SK-N-MC (cell line): Measurements from ENCODE around the gene SH2D3A.
A peak's percentile ranks its signal among the peaks of the same experiment; 100 is the strongest.
"Not testable (repeated sequence)": the region's sequence is repeated elsewhere in the genome, so short reads cannot be mapped to it uniquely, and the experiment has no call there.

Source experiments
- DNase-seq: peaks from one replicate; pipeline ENCODE4 v3.0.0-alpha.2; 2011; ENCODE audit warnings: low read depth, low spot score
- H3K27ac ChIP-seq: fragments of 200-600 bp; sonication (generic); 2 replicates; pipeline ENCODE4 v1.5.1; 2016; ENCODE audit warnings: mixed run types
- H3K36me3 ChIP-seq: fragments of 200-600 bp; sonication (generic); 2 replicates; pipeline ENCODE4 v1.6.1; 2017; ENCODE audit warnings: antibody characterized with exemption, low read length, mixed read lengths; ENCODE audit not compliant: insufficient read depth
- H3K4me3 ChIP-seq: fragments of 200-600 bp; sonication (generic); 2 replicates; pipeline ENCODE4 v1.5.1; 2016
- H3K9ac ChIP-seq: fragments of 200-600 bp; sonication (generic); 2 replicates; pipeline ENCODE4 v1.8.0; 2017; ENCODE audit warnings: mixed run types, mixed read lengths; ENCODE audit not compliant: insufficient read length
- H3K9me3 ChIP-seq: fragments of 200-600 bp; sonication (generic); 2 replicates; pipeline ENCODE4 v1.6.1; 2017; ENCODE audit warnings: low read depth, mild to moderate bottlenecking, antibody characterized with exemption, low read length, moderate library complexity, mixed read lengths
- EZH2 ChIP-seq: fragments of 200-600 bp; sonication (generic); IDR thresholded peaks from one replicate; pipeline ENCODE4 v1.6.1; 2017; ENCODE audit warnings: antibody characterized with exemption
- FOXP2 ChIP-seq: optimal IDR thresholded peaks from 2 replicates; pipeline ENCODE3; 2011; ENCODE audit warnings: mild to moderate bottlenecking, moderate library complexity; ENCODE audit not compliant: insufficient read depth; ENCODE audit errors: extremely low read length, control extremely low read depth
- POLR2AphosphoS5 ChIP-seq: IDR thresholded peaks from 2 replicates; pipeline ENCODE4 v1.6.1; 2012; ENCODE audit warnings: mild to moderate bottlenecking, low read depth, low read length, borderline replicate concordance

SH2D3A gene

GRCh38 chr19:6774821-6775707, 7.8 kb upstream of the SH2D3A start:
- Histone ChIP-seq H3K36me3 (no peaks in the 10 kb centered on the region), H3K9ac (no peak overlapping the region), H3K27ac (no peak overlapping the region), H3K4me3 (no peak overlapping the region), H3K9me3 (no peaks in the 10 kb centered on the region)
- no peak for DNase-seq
- no peak for TF ChIP-seq FOXP2
- no peak for TF ChIP-seq POLR2AphosphoS5
- TF ChIP-seq EZH2, result no peak

GRCh38 chr19:6773323-6773931, 6.2 kb upstream of the SH2D3A start:
- Histone ChIP-seq H3K4me3 (peak overlapping the region; percentile 71), H3K36me3 (no peaks in the 10 kb centered on the region), H3K9me3 (no peaks in the 10 kb centered on the region), H3K9ac (no peak overlapping the region), H3K27ac (peak overlapping the region; percentile 89)
- TF ChIP-seq FOXP2 (no peak), POLR2AphosphoS5 (peak; percentile 26; the same call in 1 of the 2 replicates), EZH2 (no peak)
- peak; percentile 53 for DNase-seq

- Histone ChIP-seq H3K27ac (peak overlapping the region; percentile 89), H3K4me3 (peak overlapping the region; percentile 71)
- no peak for TF ChIP-seq POLR2AphosphoS5
- TF ChIP-seq FOXP2, result no peak
- no peak for TF ChIP-seq EZH2
These were observed 5.7 kb upstream of the SH2D3A start for GRCh38 chr19:6772866-6773322.

GRCh38 chr19:6772028-6772865, 5.0 kb upstream of the SH2D3A start, which contains the start of gene VAV1:
Gene VAV1, plus strand, starts transcription at chr19:6772708. Its CDS starts 100 bp downstream, at chr19:6772808.
- no peak within 1 kb of the TSS for H3K9ac ChIP-seq
- H3K4me3 ChIP-seq, result peak within 1 kb of the TSS; percentile 71
- H3K27ac ChIP-seq, result peak within 1 kb of the TSS; percentile 89
- TF ChIP-seq POLR2AphosphoS5, result no peak
- no peak for TF ChIP-seq EZH2
- no peak for TF ChIP-seq FOXP2
- no peaks in the 10 kb centered on the region for H3K36me3 ChIP-seq
- no peaks in the 10 kb centered on the region for H3K9me3 ChIP-seq
- DNase-seq, result no peak

More at GRCh38 chr19:6772866-6773322, 5.7 kb upstream of the SH2D3A start:
- no peak for DNase-seq
- no peaks in the 10 kb centered on the region for H3K9me3 ChIP-seq
- H3K9ac ChIP-seq, result no peak overlapping the region
- no peaks in the 10 kb centered on the region for H3K36me3 ChIP-seq

- DNase-seq, H3K9ac ChIP-seq, H3K9me3 ChIP-seq, H3K4me3 ChIP-seq, H3K36me3 ChIP-seq: not testable (repeated sequence)
- H3K27ac ChIP-seq, result peak overlapping the region; percentile 19; the same call in 1 of the 2 replicates
These were observed 4.4 kb upstream of the SH2D3A start for GRCh38 chr19:6771648-6772027.

GRCh38 chr19:6769006-6769619, 1.9 kb upstream of the SH2D3A start:
- Histone ChIP-seq H3K9me3 (no peaks in the 10 kb centered on the region), H3K36me3 (no peaks in the 10 kb centered on the region), H3K4me3 (no peak overlapping the region), H3K27ac (no peak overlapping the region), H3K9ac (no peak overlapping the region)
- DNase-seq, result no peak
- TF ChIP-seq FOXP2, result no peak

GRCh38 chr19:6768236-6768785, 1.1 kb upstream of the SH2D3A start:
- Histone ChIP-seq H3K4me3 (no peak overlapping the region), H3K36me3 (no peaks in the 10 kb centered on the region), H3K27ac (no peak overlapping the region), H3K9ac (no peak overlapping the region), H3K9me3 (no peaks in the 10 kb centered on the region)
- DNase-seq, result no peak
- TF ChIP-seq POLR2AphosphoS5, result no peak
- TF ChIP-seq FOXP2, result no peak
- no peak for TF ChIP-seq EZH2

- no peak for DNase-seq
- H3K4me3 ChIP-seq, result peak overlapping the region; percentile 59
- no peak for TF ChIP-seq EZH2
- no peak for TF ChIP-seq FOXP2
- no peak for TF ChIP-seq POLR2AphosphoS5
These were observed 216 bp downstream of the SH2D3A start for GRCh38 chr19:6767081-6767356.

More at GRCh38 chr19:6767081-6767356, 216 bp downstream of the SH2D3A start:
- Histone ChIP-seq H3K9me3 (no peaks in the 10 kb centered on the region), H3K36me3 (no peaks in the 10 kb centered on the region), H3K27ac (no peak overlapping the region), H3K9ac (no peak overlapping the region)
